Activated CD8-positive, alpha-beta memory T cell treated with anti-CD3 and anti-CD28 coated beads, Interleukin-2, amount 10 ng/mL, durations not matched to agents 7 days and 5 days (primary cell): ENCODE results near the gene TPST2. TPM values are rescaled to one million over a fixed set of nuclear protein-coding genes. Genes with fewer than 3 reads are reported as not detected.
A peak's percentile ranks its signal among the peaks of the same experiment; 100 is the strongest.

ENCODE experiments used
- ATAC-seq: fragments of 150-1000 bp; cut with Tn5 transposase; one replicate; pipeline ENCODE4 v1.10.0; 2021; ENCODE audit warnings: moderate library complexity
- CTCF ChIA-PET: fragments of 350-600 bp; sonication (Branson Sonifier 250); formaldehyde crosslinking; loops from one replicate; lab custom pipeline; 2021; ENCODE audit warnings: antibody characterized with exemption; lab: Charles Lee
- DNase-seq: peaks from one replicate; pipeline ENCODE4 v3.0.0-alpha.2; 2020
- H3K27ac Mint-ChIP-seq: one replicate; pipeline ENCODE4 v1.8.0; 2021; ENCODE audit warnings: mild to moderate bottlenecking, mixed read lengths
- H3K27me3 Mint-ChIP-seq: one replicate; pipeline ENCODE4 v1.8.0; 2021; ENCODE audit warnings: mixed read lengths
- H3K36me3 Mint-ChIP-seq: one replicate; pipeline ENCODE4 v1.8.0; 2021; ENCODE audit warnings: mild to moderate bottlenecking, mixed read lengths
- H3K4me1 Mint-ChIP-seq: one replicate; pipeline ENCODE4 v1.8.0; 2021; ENCODE audit warnings: mixed read lengths
- H3K4me3 Mint-ChIP-seq: one replicate; pipeline ENCODE4 v1.8.0; 2021; ENCODE audit warnings: mild to moderate bottlenecking, moderate library complexity, mixed read lengths
- H3K9me3 Mint-ChIP-seq: one replicate; pipeline ENCODE4 v1.8.0; 2022; ENCODE audit warnings: low read depth, mixed read lengths
- microRNA-seq: library from miRNA; unstranded; fragments of <30 nt; microRNA quantifications from one replicate; pipeline ENCODE4 v1.2.0, GENCODE V29; 2022
- total RNA-seq, 2 experiments: library from RNA; stranded (reverse); gene quantifications; one replicate each; pipeline ENCODE4 v1.2.3, GENCODE V29; 2021

TPST2 gene
- total RNA-seq, 2 experiments from 2014 or later, result 61.6 to 81.6 TPM

DNA sequence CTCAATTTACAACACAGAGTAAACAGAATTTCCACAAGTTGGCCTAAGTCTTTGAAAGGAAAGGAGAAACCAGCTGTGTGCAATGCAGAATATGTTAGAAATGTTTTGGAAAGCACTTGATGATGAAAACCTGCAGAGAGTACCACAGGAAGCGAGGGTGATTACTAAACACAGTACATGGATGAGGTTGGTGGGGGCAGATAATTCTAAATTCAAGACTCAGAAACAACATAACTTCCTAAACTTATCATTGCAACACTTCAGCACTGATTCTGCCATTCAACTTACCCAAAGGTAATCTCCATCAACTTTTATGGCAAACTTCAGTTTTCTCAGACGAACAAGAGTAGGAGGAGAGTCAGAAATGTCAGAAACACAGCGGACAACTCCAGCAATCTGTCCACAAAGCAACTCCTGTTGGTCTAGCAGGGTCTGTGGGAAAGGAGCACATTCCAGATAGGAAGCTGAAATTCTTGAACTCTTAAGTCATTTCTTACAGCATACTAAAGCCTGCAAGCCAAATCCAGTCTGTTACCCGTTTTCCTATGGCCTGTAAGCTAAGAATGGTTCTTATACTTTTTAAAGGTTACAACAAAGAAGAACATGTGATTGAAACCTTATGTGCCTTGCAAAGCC lies 113.1 kb downstream of the TPST2 start:
- peaks cover 56% of the 10 kb centered on the region for H3K4me1 Mint-ChIP-seq
- peak overlapping the region; percentile 65 for H3K27ac Mint-ChIP-seq
- no peaks in the 10 kb centered on the region for H3K9me3 Mint-ChIP-seq
- DNase-seq, result peak; percentile 38
- CTCF ChIA-PET, result interaction anchor here (1.0 to 1.5 kb wide), 3 partner anchors 25 to 194 kb away, joined by 3 to 5 read pairs (median 3); no protein-coding TSS in a partner anchor
- peak; percentile 46 for ATAC-seq
- H3K27me3 Mint-ChIP-seq, result no peaks in the 10 kb centered on the region
- no peak overlapping the region for H3K4me3 Mint-ChIP-seq
- H3K36me3 Mint-ChIP-seq, result peaks cover 47% of the 10 kb centered on the region

DNA sequence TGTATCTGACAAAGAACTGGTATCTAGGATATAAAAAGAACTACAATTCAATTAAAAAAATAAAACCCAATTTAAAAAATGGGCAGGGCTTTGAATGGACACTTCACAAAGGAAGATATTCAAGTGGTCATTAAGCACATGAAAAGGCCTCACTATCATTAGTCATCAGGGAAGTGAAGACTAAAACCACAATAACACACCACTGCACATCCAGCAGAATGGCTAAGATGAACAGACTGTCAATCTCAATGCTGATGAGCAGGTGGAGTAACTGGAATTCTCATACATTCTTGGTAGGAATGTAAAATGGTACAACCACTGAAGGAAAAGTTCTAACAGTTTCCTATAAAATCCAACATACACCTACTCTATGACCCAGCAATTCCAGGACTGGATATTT lies 115.2 kb downstream of the TPST2 start:
- Mint-ChIP-seq H3K27ac (no peak overlapping the region), H3K4me1 (peaks cover 37% of the 10 kb centered on the region), H3K4me3 (no peak overlapping the region), H3K27me3 (no peaks in the 10 kb centered on the region), H3K36me3 (peaks cover 45% of the 10 kb centered on the region), H3K9me3 (no peaks in the 10 kb centered on the region)
- CTCF ChIA-PET, result no interaction called here
- DNase-seq (no peak), ATAC-seq (no peak)

Small RNAs within 50 kb of the gene (microRNA-seq; reads per million reads assigned to microRNA genes)
- gene MIR548J, result 51.5 reads per million, percentile 56 among the genes with 10 or more reads in this experiment

Other genes starting within 250 kb of the TPST2 start
- gene ASPHD2, start 160.9 kb downstream of the TPST2 start, total RNA-seq, result 10 to 100 TPM; 15.3 to 17.0 TPM
- gene HPS4, start 106.3 kb downstream of the TPST2 start, total RNA-seq, result 10 to 100 TPM; 39.3 to 41.2 TPM
- gene SRRD, start 106.3 kb downstream of the TPST2 start, total RNA-seq, result 10 to 100 TPM; 17.5 to 22.6 TPM
- gene TFIP11, start 77.7 kb downstream of the TPST2 start, total RNA-seq, result 10 to 100 TPM; 58.0 to 64.8 TPM
- under 1 TPM in 1 of 2 experiments, not detected in 1; 0.38 TPM for gene CRYBB1, start 27.9 kb upstream of the TPST2 start, total RNA-seq
- gene CRYBA4, start 31.8 kb upstream of the TPST2 start, total RNA-seq, result under 1 TPM in 1 of 2 experiments, not detected in 1; 0.38 TPM
- 100 to 1,000 TPM in 1 of 2 experiments, 10 to 100 TPM in 1; 66.5 to 125 TPM for gene MIAT, start 67.5 kb upstream of the TPST2 start, total RNA-seq